Neutrophil (primary cell): ENCODE measurements around the gene PCK1.

ENCODE experiments used
- H3K27ac ChIP-seq: fragments of 200-600 bp; sonication (generic); 2 replicates; pipeline ENCODE4 v1.5.1; 2016; ENCODE audit warnings: mild to moderate bottlenecking, moderate library complexity
- H3K27me3 ChIP-seq: fragments of 200-600 bp; sonication (generic); 2 replicates; pipeline ENCODE4 v1.6.0; 2016; ENCODE audit warnings: mild to moderate bottlenecking
- H3K36me3 ChIP-seq: fragments of 200-600 bp; sonication (generic); 2 replicates; pipeline ENCODE4 v1.5.1; 2017
- H3K4me1 ChIP-seq, 2 experiments: fragments of 200-600 bp in 1 of 2; sonication (generic) in 1 of 2; 1 replicate in 1 of 2; 2 replicates in 1 of 2; pipeline versions ENCODE4 v1.5.1 to v1.6.1; 2013 to 2016; ENCODE audit warnings: low read depth in 1 of 2, low read length in 1 of 2, mild to moderate bottlenecking in 1 of 2, moderate library complexity in 1 of 2; ENCODE audit not compliant: control insufficient read depth in 1 of 2, insufficient read depth in 1 of 2
- H3K4me3 ChIP-seq, 2 experiments: fragments of 200-600 bp in 1 of 2; sonication (generic) in 1 of 2; 1 replicate in 1 of 2; 2 replicates in 1 of 2; pipeline ENCODE4 v1.5.1; 2013 to 2016; ENCODE audit warnings: low read depth in 1 of 2, low read length in 1 of 2, mild to moderate bottlenecking in 1 of 2, moderate library complexity in 1 of 2
- H3K9me3 ChIP-seq: fragments of 200-600 bp; sonication (generic); 2 replicates; pipeline ENCODE4 v1.5.1; 2016
- CTCF ChIP-seq: fragments of 200-600 bp; sonication (generic); IDR thresholded peaks from 2 replicates; pipeline ENCODE4 v1.5.1; 2016; ENCODE audit warnings: antibody characterized with exemption

The PCK1 gene

GRCh38 chr20:57589123-57589727 lies 28.3 kb downstream of the PCK1 start:
- Histone ChIP-seq H3K36me3 (no peaks in the 10 kb centered on the region), H3K4me1 (no peaks in the 10 kb centered on the region), H3K4me3 (no peak overlapping the region), H3K27ac (no peak overlapping the region), H3K9me3 (no peaks in the 10 kb centered on the region), H3K27me3 (peaks cover 91% of the 10 kb centered on the region)
- TF ChIP-seq CTCF, result no peak

- no peaks in the 10 kb centered on the region for H3K4me1 ChIP-seq
- H3K36me3 ChIP-seq, result no peaks in the 10 kb centered on the region
- TF ChIP-seq CTCF, result no peak
- H3K27me3 ChIP-seq, result peaks cover 89% of the 10 kb centered on the region
- no peak overlapping the region for H3K4me3 ChIP-seq
- no peak overlapping the region for H3K27ac ChIP-seq
- H3K9me3 ChIP-seq, result no peaks in the 10 kb centered on the region
Observed at GRCh38 chr20:57589728-57590484, 29.0 kb downstream of the PCK1 start.

- no peak overlapping the region for H3K4me3 ChIP-seq
- no peaks in the 10 kb centered on the region for H3K9me3 ChIP-seq
- H3K27me3 ChIP-seq, result peaks cover 88% of the 10 kb centered on the region
- H3K36me3 ChIP-seq, result no peaks in the 10 kb centered on the region
- no peak for TF ChIP-seq CTCF
- no peaks in the 10 kb centered on the region for H3K4me1 ChIP-seq
- no peak overlapping the region for H3K27ac ChIP-seq
Observed at GRCh38 chr20:57590485-57591288, 29.8 kb downstream of the PCK1 start.

GRCh38 chr20:57591289-57592229 lies 30.6 kb downstream of the PCK1 start:
- Histone ChIP-seq H3K27ac (no peak overlapping the region), H3K36me3 (no peaks in the 10 kb centered on the region), H3K4me3 (no peak overlapping the region), H3K27me3 (peaks cover 79% of the 10 kb centered on the region), H3K9me3 (no peaks in the 10 kb centered on the region), H3K4me1 (peaks cover 0 to 1% of the 10 kb centered on the region in 2 experiments)
- no peak for TF ChIP-seq CTCF
